Germinal center (tissue), 1 donor: ENCODE measurements around the gene CD80.

ENCODE experiments used
- DNase-seq: peaks from one replicate; pipeline ENCODE4 v3.0.0; 2012; ENCODE audit warnings: mixed read lengths, low spot score

CD80 gene

DNA sequence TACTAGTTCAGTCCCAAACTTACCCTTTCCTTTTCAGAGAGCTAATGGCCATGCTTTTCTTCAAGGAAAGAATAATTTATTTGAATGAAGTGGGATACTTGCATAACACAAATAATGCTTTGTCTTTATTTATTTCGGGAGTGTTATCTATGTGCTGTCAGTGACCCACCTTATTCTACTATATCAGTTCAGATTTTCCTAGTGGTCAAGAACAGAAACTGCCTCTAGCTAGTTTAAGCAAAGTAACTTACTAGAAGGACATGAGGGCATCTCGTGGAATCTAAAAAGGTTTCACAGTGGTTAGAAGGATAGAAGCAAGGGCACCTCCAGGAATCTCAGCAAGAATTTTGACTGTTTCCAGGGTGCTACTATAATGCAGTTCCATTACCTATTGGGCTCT, 64.8 kb downstream of the CD80 start:
- no peak for DNase-seq

DNA sequence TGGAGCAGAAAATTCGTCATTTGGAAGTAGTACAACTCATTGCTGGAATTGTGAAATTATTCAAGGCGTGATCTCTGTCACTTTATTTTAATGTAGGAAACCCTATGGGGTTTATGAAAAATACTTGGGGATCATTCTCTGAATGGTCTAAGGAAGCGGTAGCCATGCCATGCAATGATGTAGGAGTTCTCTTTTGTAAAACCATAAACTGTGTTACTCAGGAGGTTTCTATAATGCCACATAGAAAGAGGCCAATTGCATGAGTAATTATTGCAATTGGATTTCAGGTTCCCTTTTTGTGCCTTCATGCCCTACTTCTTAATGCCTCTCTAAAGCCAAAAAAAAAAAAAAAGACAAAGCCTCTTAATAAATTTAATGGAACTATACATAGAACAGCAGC, 66.6 kb downstream of the CD80 start:
- no peak for DNase-seq

DNA sequence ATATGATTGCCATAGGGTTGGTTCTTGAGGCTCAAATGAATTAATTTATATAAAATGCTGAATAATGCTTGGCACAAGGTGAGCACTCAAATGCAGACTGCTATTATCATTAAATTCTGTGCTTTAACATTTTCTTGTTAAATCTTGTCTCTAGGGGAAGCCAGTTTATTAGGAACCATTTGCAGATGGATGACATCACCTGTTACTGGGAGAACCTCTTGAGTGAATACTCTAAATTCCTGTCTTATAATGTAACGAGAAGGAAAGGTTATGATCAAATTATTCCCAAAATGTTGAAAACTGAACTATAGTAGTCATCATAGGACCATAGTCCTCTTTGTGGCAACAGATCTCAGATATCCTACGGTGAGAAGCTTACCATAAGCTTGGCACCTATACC, 67.3 kb downstream of the CD80 start:
- DNase-seq = no peak

DNA sequence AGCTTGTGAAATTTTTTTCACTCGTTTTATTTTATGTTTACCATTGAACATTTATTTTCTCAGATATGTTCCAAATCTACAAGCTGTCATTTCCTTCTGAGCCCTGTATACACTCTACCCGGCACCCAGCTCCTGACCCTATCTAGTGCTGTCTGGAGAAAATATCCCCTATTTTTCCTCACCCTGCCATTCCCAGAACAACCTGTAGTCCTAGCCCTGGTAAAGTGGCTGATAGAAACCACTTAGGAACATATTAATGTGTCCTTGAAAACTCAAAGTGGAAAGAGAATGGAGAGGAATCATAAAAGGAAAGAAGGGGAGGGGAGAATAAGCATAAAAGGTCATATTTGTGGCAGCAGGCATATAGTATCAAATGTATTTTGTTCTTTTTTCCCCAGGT, 69.3 kb downstream of the CD80 start:
- no peak for DNase-seq

DNA sequence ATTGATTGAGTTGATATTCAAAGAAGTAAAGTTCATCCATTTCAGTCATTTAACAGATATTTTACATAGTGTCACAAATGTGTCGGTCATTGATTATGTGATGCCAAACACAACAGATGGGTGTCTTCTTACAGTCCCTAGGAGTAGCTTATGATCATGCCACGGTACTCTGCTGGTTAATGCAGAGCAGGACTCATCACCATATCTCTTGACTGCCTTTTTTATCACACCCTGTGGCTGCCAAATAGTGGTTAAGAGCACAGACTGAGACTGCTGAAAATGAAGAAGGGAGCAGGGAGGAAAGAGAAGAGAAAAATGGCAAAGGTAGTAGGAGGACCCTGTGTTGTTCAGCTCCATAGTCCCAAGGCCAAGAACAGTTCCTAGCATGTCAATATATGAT, 73.9 kb downstream of the CD80 start:
- no peak for DNase-seq

DNA sequence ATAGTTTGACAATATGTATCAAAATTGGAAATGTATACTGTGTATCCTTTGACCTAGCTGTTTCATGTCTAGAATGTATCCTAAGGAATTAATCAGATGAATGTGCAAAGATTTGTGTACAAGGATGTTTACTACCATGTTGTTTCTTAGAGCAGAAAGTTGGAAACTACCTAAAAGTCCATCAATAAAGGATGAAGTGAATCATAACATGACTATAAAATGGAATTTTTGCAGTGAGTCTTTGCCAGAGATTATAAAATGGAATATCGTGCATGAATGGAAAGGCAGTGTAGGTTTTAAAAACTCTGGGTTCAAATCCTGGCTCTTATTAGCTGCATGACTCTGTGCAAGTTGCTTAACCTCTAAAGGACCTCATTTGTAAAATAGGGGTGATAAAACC, 76.3 kb downstream of the CD80 start:
- DNase-seq = no peak

DNA sequence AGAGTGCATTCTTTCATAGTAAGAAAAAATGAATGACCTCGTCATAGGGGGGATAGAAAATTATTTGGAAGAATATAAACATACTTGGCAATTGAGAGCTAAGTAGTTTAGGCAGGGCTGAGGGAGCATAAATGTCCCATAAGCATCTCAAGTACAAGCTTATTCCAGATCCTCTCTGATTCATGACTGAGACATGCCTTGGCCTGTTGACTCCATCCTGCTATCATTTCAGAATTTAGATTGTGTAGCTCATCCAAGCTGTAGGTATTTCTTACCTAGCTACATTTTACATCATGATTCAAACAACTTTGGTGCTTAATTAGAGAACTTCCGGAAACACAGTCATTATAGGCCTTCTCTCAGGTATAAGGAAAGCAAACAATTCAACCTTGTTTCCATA, 78.3 kb downstream of the CD80 start:
- no peak for DNase-seq
